ENCODE data around the gene CDK14.

GRCh38 chr7:90675982-90676381, 79.9 kb downstream of the CDK14 start:
- no peak for TF ChIP-seq CTCF (IDR thresholded peaks at IDR 0.05; ENCODE audit: low read depth, low read length)
- TF ChIP-seq EZH2phosphoT487 (IDR thresholded peaks at IDR 0.05; ENCODE audit: low read depth) = no peak

Measured in OCI-LY3 (cell line).